Measurements from ENCODE around the gene DUOXA2. TPM values are rescaled to one million over a fixed set of nuclear protein-coding genes. Genes with fewer than 3 reads are reported as not detected.

DUOXA2 gene
- polyA plus RNA-seq, 1 donor (not counting 4 experiments of a cell fraction or from before 2014, with no cell fraction given), result not detected

GRCh38 chr15:45136378-45136764, 22.2 kb downstream of the DUOXA2 start:
- H3K9ac ChIP-seq (ENCODE audit: control insufficient read depth, extremely low read depth, insufficient read depth, low read length), result no peak overlapping the region
- no peaks in the 10 kb centered on the region for H3K9me3 ChIP-seq (ENCODE audit: control insufficient read depth, low read depth, low read length)
- FAIRE-seq (no peak), DNase-seq (ENCODE audit: low read depth, low spot score) (no peak)
- H3K27me3 ChIP-seq (ENCODE audit: control insufficient read depth, extremely low read depth, insufficient read depth, low read length), result no peaks in the 10 kb centered on the region
- TF ChIP-seq, protein P1, sequence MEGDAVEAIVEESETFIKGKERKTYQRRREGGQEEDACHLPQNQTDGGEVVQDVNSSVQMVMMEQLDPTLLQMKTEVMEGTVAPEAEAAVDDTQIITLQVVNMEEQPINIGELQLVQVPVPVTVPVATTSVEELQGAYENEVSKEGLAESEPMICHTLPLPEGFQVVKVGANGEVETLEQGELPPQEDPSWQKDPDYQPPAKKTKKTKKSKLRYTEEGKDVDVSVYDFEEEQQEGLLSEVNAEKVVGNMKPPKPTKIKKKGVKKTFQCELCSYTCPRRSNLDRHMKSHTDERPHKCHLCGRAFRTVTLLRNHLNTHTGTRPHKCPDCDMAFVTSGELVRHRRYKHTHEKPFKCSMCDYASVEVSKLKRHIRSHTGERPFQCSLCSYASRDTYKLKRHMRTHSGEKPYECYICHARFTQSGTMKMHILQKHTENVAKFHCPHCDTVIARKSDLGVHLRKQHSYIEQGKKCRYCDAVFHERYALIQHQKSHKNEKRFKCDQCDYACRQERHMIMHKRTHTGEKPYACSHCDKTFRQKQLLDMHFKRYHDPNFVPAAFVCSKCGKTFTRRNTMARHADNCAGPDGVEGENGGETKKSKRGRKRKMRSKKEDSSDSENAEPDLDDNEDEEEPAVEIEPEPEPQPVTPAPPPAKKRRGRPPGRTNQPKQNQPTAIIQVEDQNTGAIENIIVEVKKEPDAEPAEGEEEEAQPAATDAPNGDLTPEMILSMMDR (optimal IDR thresholded peaks at IDR 0.05 in 1 of 3, IDR thresholded peaks at IDR 0.05 in 1 of 3, conservative IDR thresholded peaks at IDR 0.05 in 1 of 3; ENCODE audit: extremely low read depth in 1 of 3, insufficient read depth in 2 of 3, low read length in 3 of 3), result no peak
- no peak for TF ChIP-seq EZH2 (IDR thresholded peaks at IDR 0.05; ENCODE audit: low read length)
- no peaks in the 10 kb centered on the region for H3K9me1 ChIP-seq (ENCODE audit: control insufficient read depth, extremely low read depth, insufficient read depth, low read length)
- no peak overlapping the region for H3K4me2 ChIP-seq (ENCODE audit: control insufficient read depth, extremely low read depth, insufficient read depth, low read depth, low read length)
- no peaks in the 10 kb centered on the region for H3K79me2 ChIP-seq (ENCODE audit: control insufficient read depth, insufficient read depth, low read length)
- H3K4me1 ChIP-seq (ENCODE audit: control insufficient read depth, extremely low read depth, insufficient read depth, low read length), result peaks cover 19% of the 10 kb centered on the region
- H4K20me1 ChIP-seq (ENCODE audit: control insufficient read depth, extremely low read depth, insufficient read depth, low read length), result no peaks in the 10 kb centered on the region
- H3K4me3 ChIP-seq (ENCODE audit: control insufficient read depth in 2 of 3, extremely low read depth in 1 of 3, insufficient read depth in 2 of 3, low read depth in 1 of 3, low read length in 3 of 3), result no peak overlapping the region
- no peak overlapping the region for H3K27ac ChIP-seq (ENCODE audit: control insufficient read depth, insufficient read depth, low read length)
- no peak overlapping the region for H2AFZ ChIP-seq (ENCODE audit: control insufficient read depth, low read length)
- peaks cover 7 to 28% of the 10 kb centered on the region in 2 experiments for H3K36me3 ChIP-seq (ENCODE audit: control insufficient read depth in 2 of 2, extremely low read depth in 1 of 2, insufficient read depth in 2 of 2, low read length in 2 of 2)
- dilution Hi-C loops (cut with MboI; ENCODE audit: extremely low pct_ligation_motif_present, low sequenced_read_pairs), result no loop called here

DNA sequence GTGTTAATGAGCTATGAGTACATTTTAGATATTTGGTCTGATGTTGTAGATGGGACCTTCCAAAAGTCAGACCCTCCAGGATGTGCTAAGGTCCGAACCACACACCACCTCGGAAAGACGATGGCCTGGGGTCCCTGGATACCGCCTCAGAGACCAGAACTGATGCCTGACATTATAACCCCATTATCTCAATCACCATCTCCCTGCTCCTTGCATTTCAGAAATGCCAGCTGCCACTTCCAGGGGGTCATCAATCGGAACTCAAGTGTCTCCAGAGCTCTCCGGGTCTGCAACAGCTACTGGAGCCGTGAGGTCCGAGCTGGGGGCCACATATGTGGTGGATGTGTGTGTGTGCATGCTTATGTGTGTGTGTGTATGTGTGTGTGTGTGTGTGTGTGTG, 23.6 kb downstream of the DUOXA2 start:
- Histone ChIP-seq H3K27ac (ENCODE audit: control insufficient read depth, insufficient read depth, low read length) (no peak overlapping the region), H3K4me1 (ENCODE audit: control insufficient read depth, extremely low read depth, insufficient read depth, low read length) (peaks cover 14% of the 10 kb centered on the region), H3K4me3 (ENCODE audit: control insufficient read depth in 2 of 3, extremely low read depth in 1 of 3, insufficient read depth in 2 of 3, low read depth in 1 of 3, low read length in 3 of 3) (no peak overlapping the region), H3K27me3 (ENCODE audit: control insufficient read depth, extremely low read depth, insufficient read depth, low read length) (no peaks in the 10 kb centered on the region), H3K36me3 (ENCODE audit: control insufficient read depth in 2 of 2, extremely low read depth in 1 of 2, insufficient read depth in 2 of 2, low read length in 2 of 2) (peaks cover 7 to 34% of the 10 kb centered on the region in 2 experiments), H4K20me1 (ENCODE audit: control insufficient read depth, extremely low read depth, insufficient read depth, low read length) (no peaks in the 10 kb centered on the region), H2AFZ (ENCODE audit: control insufficient read depth, low read length) (no peak overlapping the region), H3K79me2 (ENCODE audit: control insufficient read depth, insufficient read depth, low read length) (no peaks in the 10 kb centered on the region), H3K9ac (ENCODE audit: control insufficient read depth, extremely low read depth, insufficient read depth, low read length) (no peak overlapping the region), H3K4me2 (ENCODE audit: control insufficient read depth, extremely low read depth, insufficient read depth, low read depth, low read length) (no peak overlapping the region), H3K9me3 (ENCODE audit: control insufficient read depth, low read depth, low read length) (no peaks in the 10 kb centered on the region), H3K9me1 (ENCODE audit: control insufficient read depth, extremely low read depth, insufficient read depth, low read length) (no peaks in the 10 kb centered on the region)
- FAIRE-seq (no peak), DNase-seq (ENCODE audit: low read depth, low spot score) (no peak)
- TF ChIP-seq EZH2 (IDR thresholded peaks at IDR 0.05; ENCODE audit: low read length), result no peak
- TF ChIP-seq, protein P1 (optimal IDR thresholded peaks at IDR 0.05 in 1 of 3, IDR thresholded peaks at IDR 0.05 in 1 of 3, conservative IDR thresholded peaks at IDR 0.05 in 1 of 3; ENCODE audit: extremely low read depth in 1 of 3, insufficient read depth in 2 of 3, low read length in 3 of 3), result no peak
- dilution Hi-C loops (cut with MboI; ENCODE audit: extremely low pct_ligation_motif_present, low sequenced_read_pairs), result no loop called here

Data from keratinocyte (primary cell).